Measurements from ENCODE around the gene DDO. TPM values are rescaled to one million over a fixed set of nuclear protein-coding genes. Genes with fewer than 3 reads are reported as not detected.

The DDO gene
- total RNA-seq, 2 experiments from 2014 or later, result not detected

DNA sequence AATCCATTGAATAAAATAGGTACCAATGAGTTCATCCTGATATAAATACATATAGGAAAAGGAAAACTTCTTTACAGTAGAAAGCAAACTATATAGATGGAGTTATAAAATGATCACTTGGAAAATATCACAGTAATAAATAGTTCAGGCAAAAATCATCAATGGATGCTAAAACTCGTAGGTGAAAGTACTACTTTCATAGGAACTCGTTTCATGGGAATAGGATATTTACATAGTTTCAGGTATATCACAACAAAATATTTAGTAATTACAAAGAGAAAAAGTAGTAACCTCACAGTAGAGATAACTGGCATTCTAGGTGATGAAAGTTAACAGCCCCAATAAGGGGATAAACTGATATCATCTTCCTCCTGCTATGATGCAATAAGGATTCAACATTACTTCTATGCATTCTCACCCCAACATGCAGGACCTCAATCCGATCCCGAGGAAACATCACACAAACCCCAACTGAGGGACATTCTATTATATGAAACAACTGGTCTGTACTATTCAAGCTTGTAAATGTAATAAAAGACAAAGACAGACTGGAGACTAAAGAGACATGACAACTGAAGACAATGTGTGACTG lies 13.7 kb downstream of the DDO start:
- ChIA-PET POLR2A (no interaction called here), CTCF (ENCODE audit: unreplicated experiment) (no interaction called here)
- intact Hi-C loops (cut with micrococcal nuclease; ENCODE audit: unreplicated experiment), result no loop called here
- no peaks in the 10 kb centered on the region for H3K36me3 ChIP-seq (ENCODE audit: insufficient read depth, low read length)
- no peaks in the 10 kb centered on the region for H4K20me1 ChIP-seq (ENCODE audit: insufficient read depth, low read length)
- H3K9me2 ChIP-seq (ENCODE audit: insufficient read depth, low read length), result no peaks in the 10 kb centered on the region
- H3K27ac ChIP-seq (ENCODE audit: low read depth, low read length, poor library complexity, severe bottlenecking), result no peak overlapping the region
- H2AFZ ChIP-seq (ENCODE audit: low read length), result no peak overlapping the region
- no peak overlapping the region for H3K4me3 ChIP-seq (ENCODE audit: low read depth, low read length, poor library complexity, severe bottlenecking)
- no peak overlapping the region for H3K4me2 ChIP-seq (ENCODE audit: low read length)
- no peak for TF ChIP-seq EZH2phosphoT487 (IDR thresholded peaks at IDR 0.05; ENCODE audit: borderline replicate concordance, low read depth, low read length)
- TF ChIP-seq, protein P1, sequence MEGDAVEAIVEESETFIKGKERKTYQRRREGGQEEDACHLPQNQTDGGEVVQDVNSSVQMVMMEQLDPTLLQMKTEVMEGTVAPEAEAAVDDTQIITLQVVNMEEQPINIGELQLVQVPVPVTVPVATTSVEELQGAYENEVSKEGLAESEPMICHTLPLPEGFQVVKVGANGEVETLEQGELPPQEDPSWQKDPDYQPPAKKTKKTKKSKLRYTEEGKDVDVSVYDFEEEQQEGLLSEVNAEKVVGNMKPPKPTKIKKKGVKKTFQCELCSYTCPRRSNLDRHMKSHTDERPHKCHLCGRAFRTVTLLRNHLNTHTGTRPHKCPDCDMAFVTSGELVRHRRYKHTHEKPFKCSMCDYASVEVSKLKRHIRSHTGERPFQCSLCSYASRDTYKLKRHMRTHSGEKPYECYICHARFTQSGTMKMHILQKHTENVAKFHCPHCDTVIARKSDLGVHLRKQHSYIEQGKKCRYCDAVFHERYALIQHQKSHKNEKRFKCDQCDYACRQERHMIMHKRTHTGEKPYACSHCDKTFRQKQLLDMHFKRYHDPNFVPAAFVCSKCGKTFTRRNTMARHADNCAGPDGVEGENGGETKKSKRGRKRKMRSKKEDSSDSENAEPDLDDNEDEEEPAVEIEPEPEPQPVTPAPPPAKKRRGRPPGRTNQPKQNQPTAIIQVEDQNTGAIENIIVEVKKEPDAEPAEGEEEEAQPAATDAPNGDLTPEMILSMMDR (conservative IDR thresholded peaks at IDR 0.05; ENCODE audit: low read length), result no peak
- no TSS peak for BruUV-seq (replicated peaks)
- no peaks in the 10 kb centered on the region for H3K9me3 ChIP-seq (ENCODE audit: low read length)
- no peak for DNase-seq (ENCODE audit: low spot score)
- H3K4me1 ChIP-seq (ENCODE audit: insufficient read depth, low read length, poor library complexity, severe bottlenecking), result no peaks in the 10 kb centered on the region
- H3K79me2 ChIP-seq (ENCODE audit: insufficient read depth, low read depth, low read length), result no peaks in the 10 kb centered on the region

DNA sequence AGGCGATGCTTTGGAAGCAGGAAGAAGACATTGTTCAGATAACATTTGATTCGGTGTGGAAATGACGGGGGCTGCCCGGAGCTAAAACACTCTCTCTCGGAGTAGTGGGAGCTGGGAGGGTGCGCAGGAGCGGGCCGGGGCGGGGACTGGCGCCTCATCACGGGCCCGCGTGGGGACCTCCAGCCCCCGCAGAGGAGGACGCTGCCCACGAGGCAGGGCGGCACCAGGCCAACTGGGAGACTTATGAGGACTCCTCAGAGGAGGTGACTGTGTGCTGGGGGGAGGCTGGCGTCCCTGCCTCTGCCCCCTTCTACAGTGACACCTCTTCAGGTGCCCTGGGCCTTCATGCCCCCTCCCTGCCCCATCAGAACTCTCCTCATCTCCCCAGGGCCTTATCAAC lies 15.2 kb downstream of the DDO start:
- no peak for TF ChIP-seq EZH2phosphoT487 (IDR thresholded peaks at IDR 0.05; ENCODE audit: borderline replicate concordance, low read depth, low read length)
- TF ChIP-seq, protein P1 (conservative IDR thresholded peaks at IDR 0.05; ENCODE audit: low read length), result no peak

DNA sequence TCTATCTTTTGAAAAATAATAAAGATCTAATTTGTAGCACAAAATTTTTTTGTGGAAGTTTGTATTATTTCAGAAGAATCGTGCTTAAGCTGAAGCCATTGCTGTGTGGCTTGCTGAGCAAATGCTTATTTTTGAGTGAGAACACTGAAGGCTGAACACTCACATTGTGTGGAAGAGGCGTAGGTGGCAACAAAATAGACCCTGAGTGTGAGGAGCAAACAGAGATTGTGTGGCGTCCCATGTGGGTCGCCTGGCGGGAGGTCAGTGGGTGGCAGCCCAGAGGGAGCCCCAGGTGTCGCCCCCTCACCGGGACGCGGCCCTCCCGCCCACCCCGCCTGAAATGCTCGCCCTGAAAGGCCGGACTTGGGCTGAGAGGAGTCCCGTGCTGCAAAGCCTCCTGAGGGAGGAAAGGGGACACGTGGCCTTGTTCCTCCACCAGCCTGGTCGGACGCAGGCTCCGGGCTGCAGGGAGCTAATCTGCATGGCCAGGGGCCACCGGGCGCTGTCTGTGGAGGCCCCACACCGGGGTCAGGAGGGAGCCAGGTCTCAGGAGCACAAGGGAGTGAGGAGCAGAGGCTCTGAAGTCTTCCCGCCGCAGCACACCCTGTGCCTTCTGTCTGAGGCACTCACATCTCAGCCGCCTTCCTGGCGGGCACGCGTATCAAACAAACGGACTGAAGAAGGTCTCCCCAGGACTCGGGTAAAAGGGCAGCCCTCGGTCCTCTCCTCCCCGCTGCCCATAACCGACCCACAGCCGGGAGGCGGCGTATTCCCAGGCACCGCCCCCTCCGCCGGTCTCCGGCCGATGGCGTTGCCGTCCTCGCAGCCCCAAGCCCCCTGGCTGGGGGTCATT lies 15.9 kb downstream of the DDO start:
- no peaks in the 10 kb centered on the region for H3K9me3 ChIP-seq (ENCODE audit: low read length)
- H3K9me2 ChIP-seq (ENCODE audit: insufficient read depth, low read length), result no peaks in the 10 kb centered on the region
- no peak overlapping the region for H2AFZ ChIP-seq (ENCODE audit: low read length)
- intact Hi-C loops (cut with micrococcal nuclease; ENCODE audit: unreplicated experiment), result no loop called here
- TF ChIP-seq EZH2phosphoT487 (IDR thresholded peaks at IDR 0.05; ENCODE audit: borderline replicate concordance, low read depth, low read length), result no peak
- TF ChIP-seq, protein P1 (conservative IDR thresholded peaks at IDR 0.05; ENCODE audit: low read length), result no peak
- no peaks in the 10 kb centered on the region for H3K36me3 ChIP-seq (ENCODE audit: insufficient read depth, low read length)
- H3K4me1 ChIP-seq (ENCODE audit: insufficient read depth, low read length, poor library complexity, severe bottlenecking), result no peaks in the 10 kb centered on the region
- BruUV-seq (replicated peaks), result no TSS peak
- no peak overlapping the region for H3K4me3 ChIP-seq (ENCODE audit: low read depth, low read length, poor library complexity, severe bottlenecking)
- DNase-seq (ENCODE audit: low spot score), result no peak
- H3K79me2 ChIP-seq (ENCODE audit: insufficient read depth, low read depth, low read length), result no peaks in the 10 kb centered on the region
- H3K27ac ChIP-seq (ENCODE audit: low read depth, low read length, poor library complexity, severe bottlenecking), result no peak overlapping the region
- ChIA-PET CTCF (ENCODE audit: unreplicated experiment) (no interaction called here), POLR2A (no interaction called here)
- H4K20me1 ChIP-seq (ENCODE audit: insufficient read depth, low read length), result no peaks in the 10 kb centered on the region
- H3K4me2 ChIP-seq (ENCODE audit: low read length), result no peak overlapping the region

More for the DNA sequence above, 15.2 kb downstream of the DDO start:
- no peak for DNase-seq (ENCODE audit: low spot score)
- ChIA-PET CTCF (ENCODE audit: unreplicated experiment) (no interaction called here), POLR2A (no interaction called here)
- Histone ChIP-seq H3K4me3 (ENCODE audit: low read depth, low read length, poor library complexity, severe bottlenecking) (no peak overlapping the region), H4K20me1 (ENCODE audit: insufficient read depth, low read length) (no peaks in the 10 kb centered on the region), H3K9me2 (ENCODE audit: insufficient read depth, low read length) (no peaks in the 10 kb centered on the region), H3K79me2 (ENCODE audit: insufficient read depth, low read depth, low read length) (no peaks in the 10 kb centered on the region), H3K9me3 (ENCODE audit: low read length) (no peaks in the 10 kb centered on the region), H2AFZ (ENCODE audit: low read length) (no peak overlapping the region), H3K4me2 (ENCODE audit: low read length) (no peak overlapping the region), H3K36me3 (ENCODE audit: insufficient read depth, low read length) (no peaks in the 10 kb centered on the region), H3K4me1 (ENCODE audit: insufficient read depth, low read length, poor library complexity, severe bottlenecking) (no peaks in the 10 kb centered on the region), H3K27ac (ENCODE audit: low read depth, low read length, poor library complexity, severe bottlenecking) (no peak overlapping the region)
- intact Hi-C loops (cut with micrococcal nuclease; ENCODE audit: unreplicated experiment), result no loop called here
- no TSS peak for BruUV-seq (replicated peaks)
